Nephron progenitor cell (in vitro differentiated cells): Measurements from ENCODE around the gene CYTH1.

Source experiments
- DNase-seq: peaks from one replicate; pipeline ENCODE4 v3.0.0; 2021
- H3K27ac Mint-ChIP-seq: 2 replicates; pipeline ENCODE4 v1.8.0; 2021; ENCODE audit warnings: mild to moderate bottlenecking, moderate library complexity, mixed read lengths
- H3K27me3 Mint-ChIP-seq: 2 replicates; pipeline ENCODE4 v1.8.0; 2021; ENCODE audit warnings: mild to moderate bottlenecking, low read depth, mixed read lengths; ENCODE audit not compliant: poor library complexity
- H3K36me3 Mint-ChIP-seq: 2 replicates; pipeline ENCODE4 v1.8.0; 2021; ENCODE audit warnings: low read depth, mixed read lengths
- H3K4me1 Mint-ChIP-seq: 2 replicates; pipeline ENCODE4 v1.8.0; 2021; ENCODE audit warnings: mixed read lengths
- H3K4me3 Mint-ChIP-seq: 2 replicates; pipeline ENCODE4 v1.8.0; 2021; ENCODE audit warnings: mild to moderate bottlenecking, moderate library complexity, mixed read lengths
- H3K9me3 Mint-ChIP-seq: 2 replicates; pipeline ENCODE4 v1.8.0; 2021; ENCODE audit warnings: mild to moderate bottlenecking, moderate library complexity, mixed read lengths
- TF ChIP-seq, protein P1 (sequence below): fragments of 200-600 bp; sonication (generic); IDR thresholded peaks from 2 replicates; pipeline ENCODE4 v1.5.0; 2021; ENCODE audit warnings: antibody characterized with exemption

The CYTH1 gene

GRCh38 chr17:78675836-78676235 is 106.2 kb downstream of the CYTH1 start:
- Mint-ChIP-seq H3K4me1 (peaks cover 12% of the 10 kb centered on the region), H3K4me3 (no peak overlapping the region), H3K9me3 (no peaks in the 10 kb centered on the region), H3K27ac (no peak overlapping the region), H3K36me3 (peaks cover 37% of the 10 kb centered on the region), H3K27me3 (peaks cover 3% of the 10 kb centered on the region)
- no peak for DNase-seq
- TF ChIP-seq, protein P1, sequence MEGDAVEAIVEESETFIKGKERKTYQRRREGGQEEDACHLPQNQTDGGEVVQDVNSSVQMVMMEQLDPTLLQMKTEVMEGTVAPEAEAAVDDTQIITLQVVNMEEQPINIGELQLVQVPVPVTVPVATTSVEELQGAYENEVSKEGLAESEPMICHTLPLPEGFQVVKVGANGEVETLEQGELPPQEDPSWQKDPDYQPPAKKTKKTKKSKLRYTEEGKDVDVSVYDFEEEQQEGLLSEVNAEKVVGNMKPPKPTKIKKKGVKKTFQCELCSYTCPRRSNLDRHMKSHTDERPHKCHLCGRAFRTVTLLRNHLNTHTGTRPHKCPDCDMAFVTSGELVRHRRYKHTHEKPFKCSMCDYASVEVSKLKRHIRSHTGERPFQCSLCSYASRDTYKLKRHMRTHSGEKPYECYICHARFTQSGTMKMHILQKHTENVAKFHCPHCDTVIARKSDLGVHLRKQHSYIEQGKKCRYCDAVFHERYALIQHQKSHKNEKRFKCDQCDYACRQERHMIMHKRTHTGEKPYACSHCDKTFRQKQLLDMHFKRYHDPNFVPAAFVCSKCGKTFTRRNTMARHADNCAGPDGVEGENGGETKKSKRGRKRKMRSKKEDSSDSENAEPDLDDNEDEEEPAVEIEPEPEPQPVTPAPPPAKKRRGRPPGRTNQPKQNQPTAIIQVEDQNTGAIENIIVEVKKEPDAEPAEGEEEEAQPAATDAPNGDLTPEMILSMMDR, result no peak

DNA sequence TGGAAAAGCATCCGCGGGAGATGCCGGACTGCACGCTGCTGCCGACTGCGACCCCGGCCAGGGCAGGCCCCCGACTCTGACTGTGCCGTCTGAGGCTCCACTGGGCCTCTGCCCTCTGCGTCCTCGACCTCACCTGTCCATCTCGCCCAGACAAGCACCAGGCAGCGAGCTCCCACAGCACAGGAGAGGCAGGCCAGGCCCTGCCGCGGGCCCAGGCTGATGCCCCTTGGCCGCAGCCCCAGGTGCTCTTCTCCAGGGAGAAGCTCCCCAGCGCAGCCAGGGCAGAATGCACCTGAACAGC is 106.8 kb downstream of the CYTH1 start:
- H3K27ac Mint-ChIP-seq, result no peak overlapping the region
- H3K4me1 Mint-ChIP-seq, result peaks cover 6% of the 10 kb centered on the region

DNA sequence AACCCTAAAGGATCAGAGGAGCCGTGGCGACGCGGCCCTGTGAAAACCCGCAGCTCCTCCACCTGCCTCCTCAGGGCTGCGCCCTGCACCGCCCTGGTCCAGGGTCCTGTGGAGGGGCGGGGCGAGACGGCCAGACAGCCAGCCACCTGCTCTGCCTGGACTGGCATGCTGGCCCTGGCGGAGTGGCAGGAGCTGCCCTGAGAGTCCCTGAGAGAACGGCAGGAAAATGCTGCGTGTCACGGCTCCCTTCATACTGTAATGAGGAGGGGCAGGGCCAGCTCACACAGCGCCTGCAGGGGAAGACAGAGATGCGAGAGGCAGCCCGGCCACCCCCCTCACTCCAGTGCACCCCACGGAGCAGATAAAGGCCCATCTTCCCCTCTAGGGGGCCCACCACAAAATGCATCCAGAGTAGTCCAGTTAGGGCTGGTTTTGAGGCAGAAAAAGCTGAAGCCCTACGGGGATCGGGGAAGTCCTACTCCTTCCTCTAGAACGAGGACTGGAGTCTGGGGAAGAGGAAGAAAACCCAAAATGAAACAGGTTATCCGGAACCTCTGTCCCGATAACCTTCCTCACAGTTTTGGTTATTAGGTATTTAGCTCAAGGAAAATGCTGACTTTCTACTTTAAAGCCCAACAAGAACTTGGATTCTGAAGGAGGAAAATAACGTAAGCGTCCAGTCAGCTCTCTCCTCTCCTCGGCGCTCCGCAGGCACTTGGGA is 107.3 kb downstream of the CYTH1 start:
- Mint-ChIP-seq H3K4me3 (no peak overlapping the region), H3K36me3 (peaks cover 30% of the 10 kb centered on the region), H3K27ac (peak overlapping the region; percentile 65), H3K9me3 (no peaks in the 10 kb centered on the region), H3K27me3 (peaks cover 5% of the 10 kb centered on the region), H3K4me1 (peaks cover 1% of the 10 kb centered on the region)
- TF ChIP-seq, protein P1, result no peak
- no peak for DNase-seq

More for the DNA sequence above, 106.8 kb downstream of the CYTH1 start:
- Mint-ChIP-seq H3K27me3 (peaks cover 3% of the 10 kb centered on the region), H3K4me3 (no peak overlapping the region), H3K9me3 (no peaks in the 10 kb centered on the region), H3K36me3 (peaks cover 35% of the 10 kb centered on the region)
- DNase-seq, result no peak
- TF ChIP-seq, protein P1, result no peak

DNA sequence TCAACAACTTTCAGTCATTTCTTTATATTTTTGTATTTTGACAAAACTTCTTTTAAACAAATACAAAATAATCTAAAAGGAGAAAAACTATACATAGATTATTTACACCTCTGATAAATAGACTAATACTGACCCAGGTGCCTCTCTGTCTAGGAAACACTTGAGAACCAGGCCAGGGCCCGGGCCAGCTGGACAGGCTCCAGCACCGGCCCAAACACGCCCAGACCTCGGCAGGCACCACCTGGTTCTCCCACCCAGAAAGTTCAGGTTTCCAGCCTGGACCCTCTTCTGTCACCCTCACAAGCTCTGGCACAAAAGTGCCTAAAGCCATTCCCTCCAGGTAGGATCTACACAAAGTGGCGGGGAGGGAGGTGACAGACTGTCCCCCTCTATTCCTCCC is 107.9 kb downstream of the CYTH1 start:
- H3K36me3 Mint-ChIP-seq, result peaks cover 25% of the 10 kb centered on the region
- H3K27ac Mint-ChIP-seq, result peak overlapping the region; percentile 65
- no peaks in the 10 kb centered on the region for H3K4me1 Mint-ChIP-seq

GRCh38 chr17:78673395-78673794 is 108.7 kb downstream of the CYTH1 start:
- H3K27ac Mint-ChIP-seq, result no peak overlapping the region
- peaks cover 18% of the 10 kb centered on the region for H3K36me3 Mint-ChIP-seq
- TF ChIP-seq, protein P1, result no peak
- H3K27me3 Mint-ChIP-seq, result peaks cover 8% of the 10 kb centered on the region
- no peaks in the 10 kb centered on the region for H3K9me3 Mint-ChIP-seq
- H3K4me3 Mint-ChIP-seq, result no peak overlapping the region
- DNase-seq, result no peak
- H3K4me1 Mint-ChIP-seq, result no peaks in the 10 kb centered on the region

More for the DNA sequence above, 107.9 kb downstream of the CYTH1 start:
- TF ChIP-seq, protein P1, result no peak
- no peak for DNase-seq
- Mint-ChIP-seq H3K4me3 (no peak overlapping the region), H3K27me3 (peaks cover 8% of the 10 kb centered on the region), H3K9me3 (no peaks in the 10 kb centered on the region)

GRCh38 chr17:78672871-78673371 is 109.2 kb downstream of the CYTH1 start:
- no peak for DNase-seq
- H3K4me1 Mint-ChIP-seq, result no peaks in the 10 kb centered on the region
- no peak overlapping the region for H3K4me3 Mint-ChIP-seq
- peaks cover 8% of the 10 kb centered on the region for H3K27me3 Mint-ChIP-seq
- H3K36me3 Mint-ChIP-seq, result peaks cover 15% of the 10 kb centered on the region
- no peaks in the 10 kb centered on the region for H3K9me3 Mint-ChIP-seq
- TF ChIP-seq, protein P1, result no peak
- H3K27ac Mint-ChIP-seq, result no peak overlapping the region
